H1 (cell line): ENCODE data around the gene ARHGAP32. TPM values are rescaled to one million over a fixed set of nuclear protein-coding genes. Genes with fewer than 3 reads are reported as not detected.
A peak's percentile ranks its signal among the peaks of the same experiment; 100 is the strongest.

ENCODE experiments used
- CTCF ChIA-PET: fragments of 300-600 bp; sonication (Branson Sonifier 250); formaldehyde crosslinking; loops from one replicate; lab custom pipeline; 2021; ENCODE audit not compliant: partially characterized antibody; lab: Charles Lee
- POLR2A ChIA-PET: fragments of 300-600 bp; sonication (Branson Sonifier 250); formaldehyde crosslinking; loops from one replicate; lab custom pipeline; 2021; ENCODE audit warnings: inconsistent platforms; ENCODE audit not compliant: partially characterized antibody; lab: Charles Lee
- DNase-seq, 2 experiments: peaks; one replicate each; pipeline versions ENCODE4 v3.0.0 to v3.0.0-alpha.2; 2010 to 2022; ENCODE audit warnings: low spot score in 2 of 2, low read depth in 1 of 2, mixed read lengths in 1 of 2
- FAIRE-seq: peaks from 2 replicates; lab custom pipeline; 2011; peaks lifted over from hg19 to GRCh38; lab: Jason Lieb, UNC
- H2AFZ ChIP-seq: 2 replicates; pipeline ENCODE4 v1.8.1; 2012; ENCODE audit warnings: low read length, inconsistent platforms
- H2AK5ac ChIP-seq: 2 replicates; pipeline ENCODE4 v1.6.1; 2013; ENCODE audit warnings: low read depth, low read length
- H2BK120ac ChIP-seq: replicated peaks from 2 replicates; pipeline ENCODE3; 2013; ENCODE audit warnings: low read depth, low read length, inconsistent platforms
- H2BK12ac ChIP-seq: 2 replicates; pipeline ENCODE4 v1.6.1; 2013; ENCODE audit warnings: low read depth, low read length
- H2BK15ac ChIP-seq: 2 replicates; pipeline ENCODE4 v1.6.1; 2013; ENCODE audit warnings: low read length
- H2BK20ac ChIP-seq: 2 replicates; pipeline ENCODE4 v1.6.1; 2013; ENCODE audit warnings: low read length
- H2BK5ac ChIP-seq: 2 replicates; pipeline ENCODE4 v1.6.1; 2013; ENCODE audit warnings: low read depth, low read length
- H3K14ac ChIP-seq: 2 replicates; pipeline ENCODE4 v1.6.1; 2013; ENCODE audit warnings: inconsistent platforms; ENCODE audit not compliant: insufficient read length
- H3K18ac ChIP-seq: 2 replicates; pipeline ENCODE4 v1.6.1; 2013; ENCODE audit warnings: low read length; ENCODE audit errors: extremely low read depth
- H3K23ac ChIP-seq: 2 replicates; pipeline ENCODE4 v1.6.1; 2013; ENCODE audit warnings: inconsistent platforms; ENCODE audit not compliant: insufficient read length
- H3K23me2 ChIP-seq: 2 replicates; pipeline ENCODE4 v1.6.1; 2013; ENCODE audit warnings: low read depth, low read length
- H3K27ac ChIP-seq: 2 replicates; pipeline ENCODE4 v1.6.1; 2011; ENCODE audit warnings: low read depth, low read length, inconsistent platforms
- H3K27me3 ChIP-seq, 4 experiments: replicated peaks in 1 of 4; 1 replicate in 1 of 4; 2 replicates in 3 of 4; pipeline versions ENCODE4 v1.6.1 to v1.8.1; 2011 to 2013; ENCODE audit warnings: low read length in 3 of 4, mild to moderate bottlenecking in 3 of 4, inconsistent platforms in 2 of 4, mixed read lengths in 2 of 4, moderate library complexity in 1 of 4; ENCODE audit not compliant: control insufficient read depth in 3 of 4, insufficient read depth in 3 of 4; ENCODE audit errors: extremely low read depth in 1 of 4
- H3K36me3 ChIP-seq, 4 experiments: 2 replicates each; pipeline versions ENCODE4 v1.6.1 to v1.8.1; 2011 to 2013; ENCODE audit warnings: mild to moderate bottlenecking in 4 of 4, low read length in 3 of 4, moderate library complexity in 2 of 4, control low read depth in 1 of 4, inconsistent platforms in 1 of 4; ENCODE audit not compliant: insufficient read depth in 4 of 4, control insufficient read depth in 2 of 4
- H3K4ac ChIP-seq: replicated peaks from 2 replicates; pipeline ENCODE3; 2013; ENCODE audit warnings: low read length, low read depth, mixed read lengths, inconsistent platforms; ENCODE audit not compliant: insufficient read length
- H3K4me1 ChIP-seq, 4 experiments: replicated peaks in 1 of 4; 1 replicate in 1 of 4; 2 replicates in 3 of 4; pipeline versions ENCODE4 v1.6.1 to v1.8.1; 2011 to 2013; ENCODE audit warnings: low read length in 3 of 4, inconsistent platforms in 2 of 4, mixed read lengths in 1 of 4; ENCODE audit not compliant: insufficient read depth in 4 of 4, control insufficient read depth in 3 of 4
- H3K4me2 ChIP-seq, 2 experiments: 2 replicates each; pipeline versions ENCODE4 v1.6.1 to v1.8.1; 2011 to 2013; ENCODE audit warnings: low read depth in 2 of 2, low read length in 2 of 2, control low read depth in 1 of 2, inconsistent platforms in 1 of 2, mild to moderate bottlenecking in 1 of 2; ENCODE audit not compliant: insufficient read depth in 1 of 2
- H3K4me3 ChIP-seq, 4 experiments: fragments of 200-600, 300-600 bp in 1 of 4; sonication (generic), shearing (Covaris generic), sonication (Bioruptor Twin) in 1 of 4; 2 replicates each; pipeline versions ENCODE4 v1.5.1 to v1.8.1; 2011 to 2016; ENCODE audit warnings: low read length in 4 of 4, low read depth in 3 of 4, control low read depth in 2 of 4, inconsistent platforms in 2 of 4, mild to moderate bottlenecking in 2 of 4, mixed read lengths in 1 of 4, moderate library complexity in 1 of 4; ENCODE audit not compliant: insufficient read depth in 2 of 4; ENCODE audit errors: extremely low read depth in 1 of 4
- H3K56ac ChIP-seq: replicated peaks from 2 replicates; pipeline ENCODE3; 2013; ENCODE audit warnings: low read depth, mild to moderate bottlenecking, mixed read lengths, low read length, inconsistent platforms; ENCODE audit not compliant: insufficient read length
- H3K79me1 ChIP-seq: 2 replicates; pipeline ENCODE4 v1.6.1; 2013; ENCODE audit warnings: low read depth, low read length, control low read depth
- H3K79me2 ChIP-seq, 2 experiments: 2 replicates each; pipeline versions ENCODE4 v1.6.1 to v1.8.1; 2012 to 2013; ENCODE audit warnings: low read length in 2 of 2, mild to moderate bottlenecking in 2 of 2, inconsistent platforms in 1 of 2; ENCODE audit not compliant: insufficient read depth in 2 of 2, control insufficient read depth in 1 of 2
- H3K9ac ChIP-seq, 4 experiments: replicated peaks in 1 of 4; 1 replicate in 1 of 4; 2 replicates in 3 of 4; pipeline versions ENCODE4 v1.6.1 to v1.8.1; 2011 to 2013; ENCODE audit warnings: low read depth in 3 of 4, low read length in 3 of 4, control low read depth in 2 of 4, mild to moderate bottlenecking in 2 of 4, moderate library complexity in 2 of 4, inconsistent platforms in 1 of 4; ENCODE audit errors: extremely low read depth in 1 of 4
- H3K9me3 ChIP-seq, 2 experiments: 2 replicates each; pipeline versions ENCODE4 v1.6.1 to v1.8.1; 2012 to 2013; ENCODE audit warnings: mild to moderate bottlenecking in 2 of 2, moderate library complexity in 2 of 2, control low read depth in 1 of 2, inconsistent platforms in 1 of 2, low read depth in 1 of 2, low read length in 1 of 2, mixed read lengths in 1 of 2; ENCODE audit not compliant: insufficient read depth in 2 of 2
- H4K20me1 ChIP-seq, 2 experiments: replicated peaks in 1 of 2; 2 replicates each; pipeline versions ENCODE3 to v1.8.1; 2011 to 2013; ENCODE audit warnings: inconsistent platforms in 2 of 2, low read length in 2 of 2, mild to moderate bottlenecking in 1 of 2; ENCODE audit not compliant: insufficient read depth in 2 of 2, control insufficient read depth in 1 of 2
- H4K5ac ChIP-seq: 2 replicates; pipeline ENCODE4 v1.6.1; 2013; ENCODE audit warnings: low read length, low read depth, mixed read lengths, inconsistent platforms; ENCODE audit not compliant: insufficient read length
- H4K8ac ChIP-seq: 2 replicates; pipeline ENCODE4 v1.8.0; 2013; ENCODE audit warnings: mild to moderate bottlenecking, moderate library complexity, low read length, inconsistent platforms; ENCODE audit not compliant: insufficient read depth; ENCODE audit errors: extremely low read depth
- H4K91ac ChIP-seq: replicated peaks from 2 replicates; pipeline ENCODE3; 2013; ENCODE audit warnings: low read length, mixed read lengths, inconsistent platforms; ENCODE audit not compliant: insufficient read length
- BCL11A ChIP-seq, 2 experiments: IDR thresholded peaks; one replicate each; pipeline ENCODE4 v1.6.1; 2011; ENCODE audit warnings: low read depth in 2 of 2, low read length in 2 of 2, mild to moderate bottlenecking in 2 of 2
- CHD1 ChIP-seq: IDR thresholded peaks from 2 replicates; pipeline ENCODE4 v1.6.1; 2012; ENCODE audit warnings: low read depth, low read length, improper control_type of control experiment
- CREB1 ChIP-seq: IDR thresholded peaks from 2 replicates; pipeline ENCODE4 v1.6.1; 2012; ENCODE audit warnings: inconsistent platforms
- GABPA ChIP-seq: IDR thresholded peaks from 2 replicates; pipeline ENCODE4 v1.6.1; 2011; ENCODE audit warnings: mild to moderate bottlenecking, low read length, moderate library complexity, borderline replicate concordance; ENCODE audit not compliant: insufficient read depth
- HDAC6 ChIP-seq: IDR thresholded peaks from one replicate; pipeline ENCODE4 v1.7.1; 2012; ENCODE audit warnings: low read depth, mild to moderate bottlenecking, inconsistent platforms, low read length, moderate library complexity
- POLR2A ChIP-seq, 2 experiments: IDR thresholded peaks; 1 replicate in 1 of 2; 2 replicates in 1 of 2; pipeline ENCODE4 v1.6.1; 2011; ENCODE audit warnings: low read depth in 2 of 2, low read length in 2 of 2, mild to moderate bottlenecking in 2 of 2; ENCODE audit errors: control extremely low read depth in 1 of 2
- RXRA ChIP-seq: IDR thresholded peaks from 2 replicates; pipeline ENCODE4 v1.6.1; 2011; ENCODE audit warnings: low read depth, mild to moderate bottlenecking, low read length, moderate library complexity; ENCODE audit not compliant: insufficient read depth
- TAF1 ChIP-seq: IDR thresholded peaks from 2 replicates; pipeline ENCODE4 v1.6.1; 2011; ENCODE audit warnings: mild to moderate bottlenecking, low read depth, low read length
- YY1 ChIP-seq: IDR thresholded peaks from 2 replicates; pipeline ENCODE4 v1.6.1; 2011; ENCODE audit warnings: low read depth, mild to moderate bottlenecking, low read length
- ZNF274 ChIP-seq: IDR thresholded peaks from 2 replicates; pipeline ENCODE4 v1.7.0; 2012; ENCODE audit warnings: low read length, borderline replicate concordance; ENCODE audit errors: extremely low read depth
- WGBS, 2 experiments: shearing (Covaris generic) in 1 of 2; methylation state at CpG; one replicate each; pipeline versions ENCODE4 v1.1.6 to v1.1.7; 2013 to 2015; ENCODE audit warnings: low lambda C conversion rate in 2 of 2, mixed read lengths in 2 of 2, inconsistent platforms in 1 of 2, low coverage in 1 of 2, missing lambda C conversion rate in 1 of 2; ENCODE audit not compliant: insufficient replicate concordance in 2 of 2, insufficient coverage in 1 of 2, insufficient read length in 1 of 2; ENCODE audit errors: extremely low coverage in 1 of 2, missing lambda C conversion rate in 1 of 2; 5-methylcytosine and 5-hydroxymethylcytosine counted together
- polyA plus RNA-seq, 7 experiments: library from polyadenylated mRNA; depleted of rRNA in 3 of 7; stranded (reverse) in 5 of 7; unstranded in 2 of 7; fragments of >200 nt in 5 of 7; fragments of 200-250 nt in 2 of 7; gene quantifications; 1 replicate in 5 of 7; 2 replicates in 1 of 7; 4 replicates in 1 of 7; pipeline versions ENCODE4 v1.2.1 to v1.2.3, GENCODE V29; 2011 to 2013; ENCODE audit warnings: missing spikeins in 2 of 7, mixed read lengths in 2 of 7
- total RNA-seq: library from RNA; stranded (reverse); fragmentation: NEBNext Ultra II Directional; extraction: Animal tissue kit (Norgen Biotek cat#: 25700); gene quantifications from 2 replicates; pipeline ENCODE4 v1.2.1, GENCODE V29; 2021

Gene ARHGAP32
- total and polyA plus RNA-seq, 2 of the 8 experiments (the other 6 are each of a cell fraction or from before 2014, with no cell fraction given): 13.7 to 30.0 TPM

DNA sequence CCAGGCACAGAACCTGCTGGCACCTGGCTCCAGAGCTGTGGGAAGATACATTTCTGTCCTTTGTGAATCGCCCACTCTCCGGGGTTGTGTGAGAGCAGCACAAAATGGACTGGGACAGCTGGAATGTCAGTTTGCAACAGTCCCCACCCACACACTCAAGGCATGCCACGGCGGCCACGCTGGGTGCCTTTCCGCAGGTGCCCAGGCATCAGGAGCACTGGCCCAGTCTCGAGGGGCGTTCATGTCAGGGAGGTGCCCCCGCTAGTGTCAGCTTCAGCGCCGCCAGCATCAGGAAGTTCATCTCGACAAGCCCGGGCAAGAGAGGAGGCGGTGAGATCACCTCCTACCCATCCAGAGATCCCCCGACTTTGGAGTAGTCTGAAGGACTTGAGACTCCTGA lies 251.5 kb downstream of the ARHGAP32 start:
- H2BK5ac ChIP-seq: peak overlapping the region; percentile 60; the same call in 1 of the 2 replicates
- H3K14ac ChIP-seq: no peak overlapping the region
- H3K79me1 ChIP-seq: no peaks in the 10 kb centered on the region
- ChIA-PET CTCF (interaction anchor here (1.0 to 14.7 kb wide), 6 partner anchors 11 to 436 kb away, joined by 3 to 243 read pairs (median 56); partner anchors contain the start of gene KCNJ5), POLR2A (interaction anchor here (1.0 kb wide), 1 partner anchor 12 kb away, joined by 3 read pairs; no protein-coding TSS in a partner anchor)
- 0 out of 2 replicates have a peak overlapping the region, but pooled peaks have one; percentile 45 for H2AK5ac ChIP-seq
- H4K5ac ChIP-seq: no peak overlapping the region
- H4K91ac ChIP-seq: no peak overlapping the region
- H3K27ac ChIP-seq: no peak overlapping the region
- FAIRE-seq: no peak
- no peak overlapping the region for H3K4me3 ChIP-seq
- H3K4ac ChIP-seq: no peak overlapping the region
- H3K9me3 ChIP-seq: no peaks in the 10 kb centered on the region
- no peaks in the 10 kb centered on the region for H3K79me2 ChIP-seq
- H2BK20ac ChIP-seq: 0 out of 2 replicates have a peak overlapping the region, but pooled peaks have one; percentile 61
- H3K23ac ChIP-seq: no peak overlapping the region
- peak overlapping the region; percentile 65; the same call in 1 of the 2 replicates for H2AFZ ChIP-seq
- H2BK15ac ChIP-seq: no peak overlapping the region
- no peak for DNase-seq
- no peaks in the 10 kb centered on the region for H4K20me1 ChIP-seq
- H4K8ac ChIP-seq: no peak overlapping the region
- no peaks in the 10 kb centered on the region for H3K23me2 ChIP-seq
- WGBS, 2 experiments: 90% methylated on average over 15 of the region's 15 CpGs; no CpG with 5 or more reads in 1 of the 2 experiments
- no peaks in the 10 kb centered on the region for H3K36me3 ChIP-seq
- H3K4me2 ChIP-seq: no peak overlapping the region
- H3K4me1 ChIP-seq: peaks cover 0 to 12% (median 9%) of the 10 kb centered on the region in 4 experiments; a peak in 6 of 7 replicates
- no peak overlapping the region for H2BK120ac ChIP-seq
- no peak overlapping the region for H3K56ac ChIP-seq
- peaks cover 0 to 6% (median 0%) of the 10 kb centered on the region in 4 experiments; a peak in 3 of 7 replicates for H3K27me3 ChIP-seq
- TF ChIP-seq ZNF274 (no peak), CREB1 (no peak), HDAC6 (no peak), POLR2A (IDR thresholded peaks at IDR 0.05; ENCODE audit: control extremely low read depth in 1 of 2, low read depth in 2 of 2, low read length in 2 of 2) (no peak), RXRA (no peak), BCL11A (IDR thresholded peaks at IDR 0.05; ENCODE audit: low read depth in 2 of 2, low read length in 2 of 2) (no peak), GABPA (no peak), YY1 (no peak), TAF1 (no peak), CHD1 (no peak)
- peak overlapping the region; percentile 84; the same call in 1 of the 2 replicates for H2BK12ac ChIP-seq
- peak overlapping the region; percentile 32; the same call in 1 of the 2 replicates for H3K18ac ChIP-seq
- no peak overlapping the region for H3K9ac ChIP-seq
